HepG2 (cell line): ENCODE measurements around the gene PMM2. TPM values are rescaled to one million over a fixed set of nuclear protein-coding genes. Genes with fewer than 3 reads are reported as not detected.

ENCODE experiments used
- ATAC-seq: fragments of 200-7000 bp; cut with Tn5 transposase; 3 replicates; pipeline ENCODE4 v1.9.1; 2020; ENCODE audit warnings: mild to moderate bottlenecking, moderate library complexity
- BruUV-seq: library from RNA; stranded (reverse); fragments of 400-500 nt; replicated peaks from 2 replicates; lab custom pipeline; 2021; lab: Mats Ljungman, UMichigan
- CTCF ChIA-PET: fragments of 300-600 bp; formaldehyde crosslinking; extraction: SDS; loops from one replicate; lab custom pipeline; 2021; ENCODE audit warnings: low total read pairs, inconsistent platforms, low intra/inter-chr PET ratio; lab: Yijun Ruan, JAX
- POLR2A ChIA-PET: fragments of 350-600 bp; sonication (Branson Sonifier 250); formaldehyde crosslinking; loops from one replicate; lab custom pipeline; 2020; ENCODE audit warnings: antibody characterized with exemption, inconsistent platforms; lab: Yijun Ruan, JAX
- DNase-seq: peaks from one replicate; pipeline ENCODE4 v3.0.0-alpha.2; 2015; ENCODE audit warnings: low spot score
- FAIRE-seq: peaks from 3 replicates; lab custom pipeline; 2011; peaks lifted over from hg19 to GRCh38; lab: Jason Lieb, UNC
- H2AFZ ChIP-seq: one replicate; pipeline ENCODE4 v1.6.1; 2011; ENCODE audit warnings: low read length, inconsistent platforms
- H3K27ac ChIP-seq: fragments of 300-600 bp; 3 replicates; pipeline ENCODE4 v1.8.0; 2011; ENCODE audit warnings: mixed run types, mild to moderate bottlenecking, mixed read lengths, low read length, inconsistent platforms; ENCODE audit not compliant: insufficient read depth; ENCODE audit errors: extremely low read length
- H3K27me3 ChIP-seq, 2 experiments: fragments of 200-600 bp in 1 of 2; 2 replicates in 1 of 2; 3 replicates in 1 of 2; pipeline versions ENCODE4 v1.6.0 to v1.8.0; 2011; ENCODE audit warnings: low read length in 2 of 2, mild to moderate bottlenecking in 2 of 2, moderate library complexity in 2 of 2, inconsistent platforms in 1 of 2; ENCODE audit not compliant: insufficient read depth in 2 of 2, control insufficient read depth in 1 of 2
- H3K36me3 ChIP-seq, 2 experiments: fragments of 200-600 bp in 1 of 2; replicated peaks in 1 of 2; 2 replicates in 1 of 2; 3 replicates in 1 of 2; pipeline versions ENCODE4 v1.5.1 to v1.8.0; 2011; ENCODE audit warnings: low read length in 2 of 2, inconsistent platforms in 1 of 2; ENCODE audit not compliant: insufficient read depth in 2 of 2, control insufficient read depth in 1 of 2
- H3K4me1 ChIP-seq: 2 replicates; pipeline ENCODE4 v1.5.1; 2012; ENCODE audit warnings: low read length, inconsistent platforms; ENCODE audit not compliant: insufficient read depth
- H3K4me2 ChIP-seq: 2 replicates; pipeline ENCODE4 v1.6.0; 2011; ENCODE audit warnings: low read depth, low read length, inconsistent platforms
- H3K4me3 ChIP-seq, 3 experiments: fragments of 200-600 bp in 1 of 3; sonication (generic), shearing (Covaris generic) in 1 of 3; replicated peaks in 1 of 3; 2 replicates each; pipeline ENCODE4 v1.5.1; 2011 to 2016; ENCODE audit warnings: low read length in 3 of 3, inconsistent platforms in 2 of 3, low read depth in 2 of 3, mild to moderate bottlenecking in 2 of 3, control low read depth in 1 of 3, mixed read lengths in 1 of 3; ENCODE audit not compliant: insufficient read depth in 1 of 3
- H3K79me2 ChIP-seq: one replicate; pipeline ENCODE4 v1.6.1; 2011; ENCODE audit warnings: low read length, inconsistent platforms; ENCODE audit not compliant: insufficient read depth
- H3K9ac ChIP-seq: 2 replicates; pipeline ENCODE4 v1.6.0; 2011; ENCODE audit warnings: mild to moderate bottlenecking, low read depth, low read length, inconsistent platforms; ENCODE audit not compliant: insufficient read depth
- H3K9me3 ChIP-seq: 2 replicates; pipeline ENCODE4 v1.5.1; 2012; ENCODE audit warnings: mild to moderate bottlenecking, low read length
- H4K20me1 ChIP-seq: 2 replicates; pipeline ENCODE4 v1.6.0; 2011; ENCODE audit warnings: inconsistent platforms, mild to moderate bottlenecking, low read length, moderate library complexity; ENCODE audit not compliant: insufficient read depth
- CENPT ChIP-seq: sonication (generic); formaldehyde crosslinking; IDR thresholded peaks from 2 replicates; pipeline ENCODE4 v1.8.0; 2022; ENCODE audit warnings: low read depth, mild to moderate bottlenecking, moderate library complexity, missing genetic modification reagents
- DZIP1 ChIP-seq: sonication (generic); formaldehyde crosslinking; IDR thresholded peaks from 2 replicates; pipeline ENCODE4 v1.5.0; 2020; ENCODE audit warnings: mild to moderate bottlenecking, missing genetic modification reagents
- GTF3A ChIP-seq: sonication (generic); formaldehyde crosslinking; conservative IDR thresholded peaks from 2 replicates; pipeline ENCODE4 v1.4.0; 2020; ENCODE audit warnings: mild to moderate bottlenecking, missing genetic modification reagents
- HIVEP1 ChIP-seq: sonication (generic); formaldehyde crosslinking; IDR thresholded peaks from 2 replicates; pipeline ENCODE4 v1.4.0; 2020; ENCODE audit warnings: mild to moderate bottlenecking, missing genetic modification reagents
- HNRNPL ChIP-seq: fragments of 200-400 bp; formaldehyde crosslinking; IDR thresholded peaks from 2 replicates; pipeline ENCODE4 v1.6.1; 2017; ENCODE audit warnings: mild to moderate bottlenecking, low read depth, low read length
- MAZ ChIP-seq, 2 experiments: sonication (generic) in 1 of 2; formaldehyde crosslinking in 1 of 2; IDR thresholded peaks; 2 replicates each; pipeline versions ENCODE4 v1.5.0 to v1.6.1; 2012 to 2020; ENCODE audit warnings: low read depth in 2 of 2, mild to moderate bottlenecking in 2 of 2, borderline replicate concordance in 1 of 2, improper control_type of control experiment in 1 of 2, low read length in 1 of 2, missing genetic modification reagents in 1 of 2, moderate library complexity in 1 of 2
- MBD4 ChIP-seq: IDR thresholded peaks from 2 replicates; pipeline ENCODE4 v1.6.1; 2012; ENCODE audit warnings: low read length, inconsistent platforms, borderline replicate concordance
- NFE2L1 ChIP-seq: sonication (generic); formaldehyde crosslinking; IDR thresholded peaks from 2 replicates; pipeline ENCODE4 v1.4.0; 2020; ENCODE audit warnings: missing genetic modification reagents, mild to moderate bottlenecking, borderline replicate concordance
- SAFB2 ChIP-seq: sonication (generic); formaldehyde crosslinking; IDR thresholded peaks from 2 replicates; pipeline ENCODE4 v1.5.1; 2020; ENCODE audit warnings: missing genetic modification reagents, low read depth, mild to moderate bottlenecking, borderline replicate concordance
- ZNF260 ChIP-seq: sonication (generic); formaldehyde crosslinking; IDR thresholded peaks from 2 replicates; pipeline ENCODE4 v1.4.0; 2020; ENCODE audit warnings: missing genetic modification reagents, low read depth, mild to moderate bottlenecking, borderline replicate concordance
- ZNF530 ChIP-seq: sonication (generic); formaldehyde crosslinking; IDR thresholded peaks from 2 replicates; pipeline ENCODE4 v1.5.0; 2020; ENCODE audit warnings: low read depth, mild to moderate bottlenecking, missing genetic modification reagents
- ZNF562 ChIP-seq: sonication (generic); formaldehyde crosslinking; IDR thresholded peaks from 2 replicates; pipeline ENCODE4 v1.8.0; 2022; ENCODE audit warnings: missing genetic modification reagents, borderline replicate concordance
- ZNF629 ChIP-seq: sonication (generic); formaldehyde crosslinking; conservative IDR thresholded peaks from 2 replicates; pipeline ENCODE4 v1.5.0; 2020; ENCODE audit warnings: missing genetic modification reagents
- ZNF780A ChIP-seq: sonication (generic); formaldehyde crosslinking; IDR thresholded peaks from 2 replicates; pipeline ENCODE4 v1.8.0; 2022; ENCODE audit warnings: mild to moderate bottlenecking, missing genetic modification reagents, moderate library complexity
- ZNF792 ChIP-seq: IDR thresholded peaks from 2 replicates; pipeline ENCODE4 v1.6.1; 2016
- WGBS: methylation state at CpG from one replicate; pipeline ENCODE4 v1.1.6; 2017; ENCODE audit warnings: low lambda C conversion rate; 5-methylcytosine and 5-hydroxymethylcytosine counted together
- in situ Hi-C: cut with HindIII; loops from 2 replicates; pipeline ENCODE4 v1.10.0; 2017; ENCODE audit warnings: low pct_unique_long_range_greater_than_20kb; ENCODE audit not compliant: extremely low pct_ligation_motif_present
- intact Hi-C: fragments of 100-400 bp; cut with micrococcal nuclease; formaldehyde crosslinking; loops from one replicate; pipeline ENCODE4 v1.10.0; 2022; ENCODE audit not compliant: unreplicated experiment
- polyA plus RNA-seq, 8 experiments: library from polyadenylated mRNA; depleted of rRNA in 3 of 8; stranded (reverse) in 7 of 8; unstranded in 1 of 8; fragments of >200 nt; fragmentation: Illumina TruSeq in 4 of 8; extraction: Trizol in 4 of 8; gene quantifications; 2 replicates each; pipeline versions ENCODE4 v1.2.1 to v1.2.3, GENCODE V29; 2011 to 2016; ENCODE audit warnings: low read depth in 4 of 8, missing spikeins in 1 of 8, mixed read lengths in 1 of 8; ENCODE audit not compliant: insufficient read depth in 1 of 8
- total RNA-seq, 5 experiments: library from RNA; depleted of rRNA; stranded (reverse); fragments of >200 nt; fragmentation: Illumina TruSeq; extraction: Trizol; gene quantifications; 2 replicates each; pipeline ENCODE4 v1.2.3, GENCODE V29; 2016; ENCODE audit warnings: low read depth in 1 of 5
- TF ChIP-seq, protein P1 (sequence below): sonication (generic); formaldehyde crosslinking; conservative IDR thresholded peaks from 2 replicates; pipeline ENCODE4 v1.8.1; 2023; ENCODE audit warnings: missing genetic modification reagents
- TF ChIP-seq, protein P2 (sequence below): sonication (generic); IDR thresholded peaks from 2 replicates; pipeline ENCODE4 v1.6.1; 2016; ENCODE audit warnings: low read depth, borderline replicate concordance

Gene PMM2
- total and polyA plus RNA-seq, 2 of the 13 experiments (the other 11 are each of a cell fraction or from before 2014, with no cell fraction given): 52.2 to 93.7 TPM

- Histone ChIP-seq H2AFZ (no peak overlapping the region), H3K4me2 (peak overlapping the region; percentile 93; the same call in 1 of the 2 replicates), H3K27ac (no peak overlapping the region), H3K4me3 (no peak overlapping the region), H3K36me3 (peaks cover 13 to 16% of the 10 kb centered on the region in 2 experiments), H3K79me2 (no peaks in the 10 kb centered on the region), H3K9ac (no peak overlapping the region), H3K9me3 (no peaks in the 10 kb centered on the region), H4K20me1 (no peaks in the 10 kb centered on the region), H3K27me3 (no peaks in the 10 kb centered on the region), H3K4me1 (peaks cover 50% of the 10 kb centered on the region)
- POLR2A ChIA-PET: interaction anchor here (3.0 to 14.5 kb wide), 2 partner anchors 19 to 205 kb away, joined by 7 to 235 read pairs; partner anchors contain the start of genes CARHSP1 and HAPSTR1
- DNase-seq (no peak), FAIRE-seq (no peak), ATAC-seq (no peak)
- WGBS: 78% methylated on average over 19 of the region's 19 CpGs
- CTCF ChIA-PET: no interaction called here
- BruUV-seq: no TSS peak
- in situ Hi-C loops: loop anchor here (25.0 kb wide), 1 partner anchor 225 kb away; the partner anchor contains the start of gene ABAT
- intact Hi-C loops: no loop called here
- TF ChIP-seq ZNF530 (CRISPR knock-in tag) (no peak), ZNF780A (CRISPR knock-in tag) (peak; percentile 19; the same call in 1 of the 2 replicates), ZNF260 (CRISPR knock-in tag) (no peak), ZNF562 (0 out of 2 replicates have a peak, but pooled peaks have one; percentile 62), MAZ (IDR thresholded peaks at IDR 0.05; ENCODE audit: borderline replicate concordance, low read depth, low read length) (no peak), MAZ (CRISPR knock-in tag; IDR thresholded peaks at IDR 0.05; ENCODE audit: low read depth) (0 out of 2 replicates have a peak, but pooled peaks have one; percentile 0), NFE2L1 (0 out of 2 replicates have a peak, but pooled peaks have one; percentile 55), DZIP1 (CRISPR knock-in tag) (0 out of 2 replicates have a peak, but pooled peaks have one; percentile 49), MBD4 (no peak), ZNF629 (CRISPR knock-in tag) (peak; percentile 86), HIVEP1 (CRISPR knock-in tag) (peak; percentile 33; the same call in 1 of the 2 replicates), SAFB2 (CRISPR knock-in tag) (peak; percentile 23; the same call in 1 of the 2 replicates), ZNF792 (no peak), HNRNPL (no peak), GTF3A (no peak), CENPT (0 out of 2 replicates have a peak, but pooled peaks have one; percentile 49)
- TF ChIP-seq, protein P1, sequence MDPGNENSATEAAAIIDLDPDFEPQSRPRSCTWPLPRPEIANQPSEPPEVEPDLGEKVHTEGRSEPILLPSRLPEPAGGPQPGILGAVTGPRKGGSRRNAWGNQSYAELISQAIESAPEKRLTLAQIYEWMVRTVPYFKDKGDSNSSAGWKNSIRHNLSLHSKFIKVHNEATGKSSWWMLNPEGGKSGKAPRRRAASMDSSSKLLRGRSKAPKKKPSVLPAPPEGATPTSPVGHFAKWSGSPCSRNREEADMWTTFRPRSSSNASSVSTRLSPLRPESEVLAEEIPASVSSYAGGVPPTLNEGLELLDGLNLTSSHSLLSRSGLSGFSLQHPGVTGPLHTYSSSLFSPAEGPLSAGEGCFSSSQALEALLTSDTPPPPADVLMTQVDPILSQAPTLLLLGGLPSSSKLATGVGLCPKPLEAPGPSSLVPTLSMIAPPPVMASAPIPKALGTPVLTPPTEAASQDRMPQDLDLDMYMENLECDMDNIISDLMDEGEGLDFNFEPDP (CRISPR knock-in tag): no peak
- TF ChIP-seq, protein P2, sequence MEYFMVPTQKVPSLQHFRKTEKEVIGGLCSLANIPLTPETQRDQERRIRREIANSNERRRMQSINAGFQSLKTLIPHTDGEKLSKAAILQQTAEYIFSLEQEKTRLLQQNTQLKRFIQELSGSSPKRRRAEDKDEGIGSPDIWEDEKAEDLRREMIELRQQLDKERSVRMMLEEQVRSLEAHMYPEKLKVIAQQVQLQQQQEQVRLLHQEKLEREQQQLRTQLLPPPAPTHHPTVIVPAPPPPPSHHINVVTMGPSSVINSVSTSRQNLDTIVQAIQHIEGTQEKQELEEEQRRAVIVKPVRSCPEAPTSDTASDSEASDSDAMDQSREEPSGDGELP: no peak
Observed at GRCh38 chr16:8886593-8887430, 89.2 kb downstream of the PMM2 start.
